ENCODE data around the gene UBE3B.

- TF ChIP-seq POLR2A (IDR thresholded peaks at IDR 0.05) (no peak), CTCF (IDR thresholded peaks at IDR 0.05) (no peak)
These were observed 63.3 kb downstream of the UBE3B start for GRCh38 chr12:109540526-109541412.
